ENCODE data around the gene MPIG6B.

DNA sequence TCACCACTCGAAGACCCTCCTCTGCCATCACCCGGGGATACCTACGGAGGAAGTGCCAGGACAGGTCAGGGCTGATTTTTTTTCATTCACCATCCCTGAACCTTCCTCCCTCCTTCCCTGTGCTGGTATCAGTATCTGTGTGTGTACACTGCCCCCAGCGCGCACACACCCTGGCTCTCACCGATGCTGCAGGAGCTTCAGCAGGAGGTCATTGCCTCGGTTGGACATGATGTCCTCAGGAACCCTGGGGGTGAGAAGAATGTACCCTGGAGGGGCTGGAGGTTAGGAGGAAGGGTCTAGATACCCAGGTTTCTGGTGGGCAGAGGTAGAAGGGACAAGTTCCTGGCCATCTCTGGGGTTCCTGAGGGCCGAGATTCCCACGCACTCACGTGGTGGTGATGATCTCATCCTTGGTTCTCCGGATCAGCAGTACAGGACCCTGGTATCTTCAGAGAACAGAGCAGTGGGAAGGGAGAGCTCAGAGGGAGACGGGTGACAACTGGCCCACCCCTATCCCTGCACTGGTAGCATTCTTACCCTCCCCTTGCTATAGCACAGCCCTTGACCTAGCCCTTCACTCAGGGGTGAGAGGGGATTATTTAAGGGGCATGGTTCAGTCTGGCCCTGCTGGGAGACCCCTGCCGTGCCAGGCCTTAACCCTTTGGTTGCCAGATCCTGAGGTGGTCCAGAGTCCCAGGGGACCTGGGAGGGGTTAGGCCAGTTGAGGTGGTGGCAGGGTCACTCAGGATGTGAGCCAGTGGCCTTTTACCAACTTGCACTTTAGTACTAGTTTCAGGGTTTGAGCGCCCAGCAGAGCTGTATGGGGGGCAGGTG lies 35.1 kb upstream of the MPIG6B start:
- TF ChIP-seq FOXA2 (IDR thresholded peaks at IDR 0.05) (no peak), YY1 (IDR thresholded peaks at IDR 0.05) (no peak)
- TF ChIP-seq, protein P1, sequence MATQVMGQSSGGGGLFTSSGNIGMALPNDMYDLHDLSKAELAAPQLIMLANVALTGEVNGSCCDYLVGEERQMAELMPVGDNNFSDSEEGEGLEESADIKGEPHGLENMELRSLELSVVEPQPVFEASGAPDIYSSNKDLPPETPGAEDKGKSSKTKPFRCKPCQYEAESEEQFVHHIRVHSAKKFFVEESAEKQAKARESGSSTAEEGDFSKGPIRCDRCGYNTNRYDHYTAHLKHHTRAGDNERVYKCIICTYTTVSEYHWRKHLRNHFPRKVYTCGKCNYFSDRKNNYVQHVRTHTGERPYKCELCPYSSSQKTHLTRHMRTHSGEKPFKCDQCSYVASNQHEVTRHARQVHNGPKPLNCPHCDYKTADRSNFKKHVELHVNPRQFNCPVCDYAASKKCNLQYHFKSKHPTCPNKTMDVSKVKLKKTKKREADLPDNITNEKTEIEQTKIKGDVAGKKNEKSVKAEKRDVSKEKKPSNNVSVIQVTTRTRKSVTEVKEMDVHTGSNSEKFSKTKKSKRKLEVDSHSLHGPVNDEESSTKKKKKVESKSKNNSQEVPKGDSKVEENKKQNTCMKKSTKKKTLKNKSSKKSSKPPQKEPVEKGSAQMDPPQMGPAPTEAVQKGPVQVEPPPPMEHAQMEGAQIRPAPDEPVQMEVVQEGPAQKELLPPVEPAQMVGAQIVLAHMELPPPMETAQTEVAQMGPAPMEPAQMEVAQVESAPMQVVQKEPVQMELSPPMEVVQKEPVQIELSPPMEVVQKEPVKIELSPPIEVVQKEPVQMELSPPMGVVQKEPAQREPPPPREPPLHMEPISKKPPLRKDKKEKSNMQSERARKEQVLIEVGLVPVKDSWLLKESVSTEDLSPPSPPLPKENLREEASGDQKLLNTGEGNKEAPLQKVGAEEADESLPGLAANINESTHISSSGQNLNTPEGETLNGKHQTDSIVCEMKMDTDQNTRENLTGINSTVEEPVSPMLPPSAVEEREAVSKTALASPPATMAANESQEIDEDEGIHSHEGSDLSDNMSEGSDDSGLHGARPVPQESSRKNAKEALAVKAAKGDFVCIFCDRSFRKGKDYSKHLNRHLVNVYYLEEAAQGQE (IDR thresholded peaks at IDR 0.05): no peak
- TF ChIP-seq, protein P2, sequence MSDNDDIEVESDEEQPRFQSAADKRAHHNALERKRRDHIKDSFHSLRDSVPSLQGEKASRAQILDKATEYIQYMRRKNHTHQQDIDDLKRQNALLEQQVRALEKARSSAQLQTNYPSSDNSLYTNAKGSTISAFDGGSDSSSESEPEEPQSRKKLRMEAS (IDR thresholded peaks at IDR 0.05): no peak
- TF ChIP-seq, protein P3, sequence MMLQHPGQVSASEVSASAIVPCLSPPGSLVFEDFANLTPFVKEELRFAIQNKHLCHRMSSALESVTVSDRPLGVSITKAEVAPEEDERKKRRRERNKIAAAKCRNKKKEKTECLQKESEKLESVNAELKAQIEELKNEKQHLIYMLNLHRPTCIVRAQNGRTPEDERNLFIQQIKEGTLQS (IDR thresholded peaks at IDR 0.05): no peak
